Measurements from ENCODE around the gene WWOX. TPM values are rescaled to one million over a fixed set of nuclear protein-coding genes. Genes with fewer than 3 reads are reported as not detected.

The WWOX gene
- total and polyA plus RNA-seq, 2 of the 8 experiments (the other 6 are each of a cell fraction or from before 2014, with no cell fraction given) = 5.4 to 16.7 TPM

- no peak for TF ChIP-seq TAF7 (optimal IDR thresholded peaks at IDR 0.05; ENCODE audit: borderline replicate concordance, low read depth, low read length)
- no peak for TF ChIP-seq BRCA1 (IDR thresholded peaks at IDR 0.05; ENCODE audit: low read depth, low read length)
- no peak for TF ChIP-seq EGR1 (IDR thresholded peaks at IDR 0.05; ENCODE audit: borderline replicate concordance, low read depth, low read length)
- no peak for TF ChIP-seq PHF8 (conservative IDR thresholded peaks at IDR 0.05; ENCODE audit: low read depth, low read length)
- TF ChIP-seq HDAC2 (IDR thresholded peaks at IDR 0.05; ENCODE audit: borderline replicate concordance in 1 of 2, low read depth in 2 of 2, low read length in 2 of 2) = no peak
- no peak for TF ChIP-seq SP1 (IDR thresholded peaks at IDR 0.05; ENCODE audit: low read depth, low read length)
These were observed 227.3 kb downstream of the WWOX start (continued) for GRCh38 chr16:78326731-78327130.

Data from H1 (cell line).